IMR-90 (cell line): ENCODE measurements around the gene ZFHX3. TPM values are rescaled to one million over a fixed set of nuclear protein-coding genes. Genes with fewer than 3 reads are reported as not detected.

Experiments
- ATAC-seq: fragments of 200-7000 bp; cut with Tn5 transposase; 2 replicates; pipeline ENCODE4 v1.9.1; 2020; ENCODE audit warnings: low read depth, mild to moderate bottlenecking, moderate library complexity
- BruUV-seq: library from RNA; stranded (reverse); fragments of 400-500 nt; replicated peaks from 2 replicates; lab custom pipeline; 2021; lab: Mats Ljungman, UMichigan
- CTCF ChIA-PET: fragments of 300-600 bp; formaldehyde crosslinking; extraction: SDS; loops from one replicate; lab custom pipeline; 2021; ENCODE audit warnings: antibody characterized with exemption; lab: Yijun Ruan, JAX
- POLR2A ChIA-PET: fragments of 300-600 bp; sonication (Branson Sonifier 250); formaldehyde crosslinking; loops from one replicate; lab custom pipeline; 2022; ENCODE audit warnings: antibody characterized with exemption; ENCODE audit not compliant: unreplicated experiment; lab: Charles Lee
- DNase-seq: peaks from one replicate; pipeline ENCODE4 v3.0.0; 2013
- H2AFZ ChIP-seq: replicated peaks from 2 replicates; pipeline ENCODE3; 2013; ENCODE audit warnings: low read length, mild to moderate bottlenecking; ENCODE audit not compliant: poor library complexity
- H2AK5ac ChIP-seq: 2 replicates; pipeline ENCODE4 v1.6.1; 2013; ENCODE audit warnings: low read depth, low read length, inconsistent platforms
- H2AK9ac ChIP-seq: replicated peaks from 2 replicates; pipeline ENCODE3; 2013; ENCODE audit warnings: mild to moderate bottlenecking, low read depth, low read length, moderate library complexity; ENCODE audit not compliant: poor library complexity
- H2BK120ac ChIP-seq: 2 replicates; pipeline ENCODE4 v1.6.1; 2013; ENCODE audit warnings: low read depth, low read length, inconsistent platforms
- H2BK15ac ChIP-seq: 3 replicates; pipeline ENCODE4 v1.6.1; 2013; ENCODE audit warnings: low read depth, low read length, inconsistent platforms
- H2BK20ac ChIP-seq: 2 replicates; pipeline ENCODE4 v1.6.1; 2013; ENCODE audit warnings: low read depth, mild to moderate bottlenecking, inconsistent platforms, low read length, moderate library complexity
- H2BK5ac ChIP-seq: 2 replicates; pipeline ENCODE4 v1.6.1; 2013; ENCODE audit warnings: mild to moderate bottlenecking, low read depth, low read length, inconsistent platforms; ENCODE audit not compliant: poor library complexity, severe bottlenecking
- H3K14ac ChIP-seq: replicated peaks from 2 replicates; pipeline ENCODE4 v1.6.1; 2013; ENCODE audit warnings: low read depth, low read length, inconsistent platforms
- H3K18ac ChIP-seq: 2 replicates; pipeline ENCODE4 v1.6.1; 2013; ENCODE audit warnings: low read depth, low read length, control low read depth
- H3K23ac ChIP-seq: 2 replicates; pipeline ENCODE4 v1.6.1; 2013; ENCODE audit warnings: low read depth, low read length, inconsistent platforms
- H3K27ac ChIP-seq: 2 replicates; pipeline ENCODE4 v1.5.1; 2013; ENCODE audit warnings: mild to moderate bottlenecking, control low read depth, low read length; ENCODE audit not compliant: insufficient read depth
- H3K27me3 ChIP-seq: 2 replicates; pipeline ENCODE4 v1.6.1; 2013; ENCODE audit warnings: low read length; ENCODE audit not compliant: control insufficient read depth, insufficient read depth
- H3K36me3 ChIP-seq: 2 replicates; pipeline ENCODE4 v1.6.1; 2013; ENCODE audit warnings: low read length, mixed read lengths; ENCODE audit not compliant: control insufficient read depth, insufficient read depth
- H3K4ac ChIP-seq: 2 replicates; pipeline ENCODE4 v1.6.1; 2013; ENCODE audit warnings: low read depth, low read length, inconsistent platforms
- H3K4me1 ChIP-seq: 2 replicates; pipeline ENCODE4 v1.6.1; 2013; ENCODE audit warnings: low read length, mixed read lengths; ENCODE audit not compliant: control insufficient read depth, insufficient read depth
- H3K4me2 ChIP-seq: 2 replicates; pipeline ENCODE4 v1.6.1; 2013; ENCODE audit warnings: low read depth, mild to moderate bottlenecking, control low read depth, low read length, moderate library complexity
- H3K4me3 ChIP-seq: 2 replicates; pipeline ENCODE4 v1.5.1; 2013; ENCODE audit warnings: low read depth, mild to moderate bottlenecking, control low read depth, low read length, moderate library complexity; ENCODE audit not compliant: insufficient read depth
- H3K56ac ChIP-seq: 2 replicates; pipeline ENCODE4 v1.6.1; 2013; ENCODE audit warnings: low read length, inconsistent platforms; ENCODE audit not compliant: insufficient read depth; ENCODE audit errors: extremely low read depth
- H3K79me1 ChIP-seq, 2 experiments: 2 replicates each; pipeline ENCODE4 v1.6.1; 2013; ENCODE audit warnings: low read length in 2 of 2, inconsistent platforms in 1 of 2, low read depth in 1 of 2
- H3K9ac ChIP-seq: 2 replicates; pipeline ENCODE4 v1.6.1; 2013; ENCODE audit warnings: low read depth, low read length, control low read depth
- H3K9me1 ChIP-seq: 2 replicates; pipeline ENCODE4 v1.6.1; 2013; ENCODE audit warnings: low read length, inconsistent platforms; ENCODE audit not compliant: insufficient read depth
- H3K9me3 ChIP-seq: 2 replicates; pipeline ENCODE4 v1.6.1; 2013; ENCODE audit warnings: low read length; ENCODE audit not compliant: control insufficient read depth, insufficient read depth
- H4K20me1 ChIP-seq: 2 replicates; pipeline ENCODE4 v1.6.1; 2013; ENCODE audit warnings: low read length, inconsistent platforms; ENCODE audit not compliant: insufficient read depth
- H4K5ac ChIP-seq: 2 replicates; pipeline ENCODE4 v1.6.1; 2013; ENCODE audit warnings: mild to moderate bottlenecking, low read depth, low read length, control low read depth
- H4K8ac ChIP-seq, 2 experiments: 2 replicates each; pipeline ENCODE4 v1.6.1; 2013; ENCODE audit warnings: low read depth in 2 of 2, low read length in 2 of 2, control low read depth in 1 of 2, inconsistent platforms in 1 of 2
- H4K91ac ChIP-seq: 2 replicates; pipeline ENCODE4 v1.6.1; 2013; ENCODE audit warnings: low read depth, low read length, inconsistent platforms; ENCODE audit not compliant: insufficient read depth
- BHLHE40 ChIP-seq: fragments of 150-350 bp; IDR thresholded peaks from 2 replicates; pipeline ENCODE4 v1.6.1; 2016; ENCODE audit warnings: mild to moderate bottlenecking, low read depth, low read length
- CEBPB ChIP-seq: IDR thresholded peaks from 2 replicates; pipeline ENCODE4 v1.6.1; 2012; ENCODE audit warnings: low read depth, low read length, improper control_type of control experiment
- FOS ChIP-seq: fragments of 150-350 bp; IDR thresholded peaks from 2 replicates; pipeline ENCODE4 v1.6.1; 2016; ENCODE audit warnings: low read depth, low read length
- MAFK ChIP-seq: IDR thresholded peaks from 2 replicates; pipeline ENCODE4 v1.6.1; 2012; ENCODE audit warnings: low read depth, low read length, improper control_type of control experiment
- MAZ ChIP-seq: IDR thresholded peaks from 2 replicates; pipeline ENCODE4 v1.6.1; 2012; ENCODE audit warnings: low read depth, mild to moderate bottlenecking, low read length, improper control_type of control experiment, moderate library complexity, borderline replicate concordance
- NFE2L2 ChIP-seq: fragments of 150-350 bp; IDR thresholded peaks from 2 replicates; pipeline ENCODE4 v1.6.1; 2016; ENCODE audit warnings: low read depth, mild to moderate bottlenecking, low read length
- POLR2A ChIP-seq: IDR thresholded peaks from 2 replicates; pipeline ENCODE4 v1.6.1; 2012; ENCODE audit warnings: mild to moderate bottlenecking, low read depth, low read length
- RCOR1 ChIP-seq: IDR thresholded peaks from 2 replicates; pipeline ENCODE4 v1.6.1; 2012; ENCODE audit warnings: mild to moderate bottlenecking, low read length, improper control_type of control experiment; ENCODE audit not compliant: insufficient replicate concordance
- SMC3 ChIP-seq: fragments of 150-350 bp; IDR thresholded peaks from 2 replicates; pipeline ENCODE4 v1.6.1; 2016; ENCODE audit warnings: low read depth, mild to moderate bottlenecking, antibody characterized with exemption, low read length, moderate library complexity
- USF2 ChIP-seq: fragments of 150-350 bp; IDR thresholded peaks from 2 replicates; pipeline ENCODE4 v1.6.1; 2017; ENCODE audit warnings: mild to moderate bottlenecking, antibody characterized with exemption, low read length, low read depth
- WGBS, 2 experiments: methylation state at CpG; one replicate each; pipeline versions ENCODE4 v1.1.5 to v1.1.7; 2013; ENCODE audit warnings: missing lambda C conversion rate in 2 of 2; ENCODE audit not compliant: insufficient read length in 1 of 2; ENCODE audit errors: extremely low coverage in 2 of 2; 5-methylcytosine and 5-hydroxymethylcytosine counted together
- dilution Hi-C: fragments of 300-500 bp; cut with HindIII; formaldehyde crosslinking; loops from one replicate; pipeline ENCODE4 v1.14.3; 2018; ENCODE audit warnings: low sequenced_read_pairs; ENCODE audit not compliant: unreplicated experiment
- in situ Hi-C: fragments of 300-500 bp; cut with MboI; formaldehyde crosslinking; loops from 3 replicates; pipeline ENCODE4 v1.14.3; 2019; ENCODE audit warnings: low sequenced_read_pairs, inconsistent platforms, mixed read lengths
- intact Hi-C: fragments of 100-400 bp; cut with micrococcal nuclease; formaldehyde crosslinking; loops from 2 replicates; pipeline ENCODE4 v1.10.0; 2022
- polyA plus RNA-seq, 3 experiments: library from polyadenylated mRNA; depleted of rRNA; stranded (reverse); fragments of >200 nt; gene quantifications; 2 replicates each; pipeline ENCODE4 v1.2.3, GENCODE V29; 2012; ENCODE audit warnings: low replicate concordance in 1 of 3
- total RNA-seq: library from RNA; depleted of rRNA; stranded (reverse); fragments of >200 nt; gene quantifications from 2 replicates; pipeline ENCODE4 v1.2.3, GENCODE V29; 2012
- TF ChIP-seq, protein P1 (sequence below): fragments of 150-350 bp; IDR thresholded peaks from 2 replicates; pipeline ENCODE4 v1.6.1; 2016; ENCODE audit warnings: low read depth, mild to moderate bottlenecking, low read length, moderate library complexity, borderline replicate concordance
- TF ChIP-seq, protein P2 (sequence below): conservative IDR thresholded peaks from 2 replicates; pipeline ENCODE4 v1.5.1; 2012; ENCODE audit warnings: mild to moderate bottlenecking, low read depth, low read length, improper control_type of control experiment

ZFHX3 gene
- total and polyA plus RNA-seq, 2 of the 4 experiments (the other 2 are of a cell fraction): 1.4 to 1.7 TPM

GRCh38 chr16:72797621-72798020 is 250.3 kb downstream of the ZFHX3 start:
- H3K9me1 ChIP-seq: no peaks in the 10 kb centered on the region
- H2AK9ac ChIP-seq: no peak overlapping the region
- H4K91ac ChIP-seq: no peak overlapping the region
- H3K79me1 ChIP-seq: peaks cover 0 to 12% of the 10 kb centered on the region in 2 experiments; a peak in 2 of 4 replicates
- no peak overlapping the region for H3K14ac ChIP-seq
- DNase-seq (no peak), ATAC-seq (no peak)
- intact Hi-C loops (no loop called here), dilution Hi-C loops (no loop called here), in situ Hi-C loops (no loop called here)
- TF ChIP-seq NFE2L2 (no peak), USF2 (no peak), RCOR1 (no peak), SMC3 (no peak), CEBPB (no peak), BHLHE40 (no peak), MAZ (no peak), FOS (no peak), MAFK (no peak), POLR2A (no peak)
- TF ChIP-seq, protein P1, sequence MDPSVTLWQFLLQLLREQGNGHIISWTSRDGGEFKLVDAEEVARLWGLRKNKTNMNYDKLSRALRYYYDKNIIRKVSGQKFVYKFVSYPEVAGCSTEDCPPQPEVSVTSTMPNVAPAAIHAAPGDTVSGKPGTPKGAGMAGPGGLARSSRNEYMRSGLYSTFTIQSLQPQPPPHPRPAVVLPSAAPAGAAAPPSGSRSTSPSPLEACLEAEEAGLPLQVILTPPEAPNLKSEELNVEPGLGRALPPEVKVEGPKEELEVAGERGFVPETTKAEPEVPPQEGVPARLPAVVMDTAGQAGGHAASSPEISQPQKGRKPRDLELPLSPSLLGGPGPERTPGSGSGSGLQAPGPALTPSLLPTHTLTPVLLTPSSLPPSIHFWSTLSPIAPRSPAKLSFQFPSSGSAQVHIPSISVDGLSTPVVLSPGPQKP: no peak
- TF ChIP-seq, protein P2, sequence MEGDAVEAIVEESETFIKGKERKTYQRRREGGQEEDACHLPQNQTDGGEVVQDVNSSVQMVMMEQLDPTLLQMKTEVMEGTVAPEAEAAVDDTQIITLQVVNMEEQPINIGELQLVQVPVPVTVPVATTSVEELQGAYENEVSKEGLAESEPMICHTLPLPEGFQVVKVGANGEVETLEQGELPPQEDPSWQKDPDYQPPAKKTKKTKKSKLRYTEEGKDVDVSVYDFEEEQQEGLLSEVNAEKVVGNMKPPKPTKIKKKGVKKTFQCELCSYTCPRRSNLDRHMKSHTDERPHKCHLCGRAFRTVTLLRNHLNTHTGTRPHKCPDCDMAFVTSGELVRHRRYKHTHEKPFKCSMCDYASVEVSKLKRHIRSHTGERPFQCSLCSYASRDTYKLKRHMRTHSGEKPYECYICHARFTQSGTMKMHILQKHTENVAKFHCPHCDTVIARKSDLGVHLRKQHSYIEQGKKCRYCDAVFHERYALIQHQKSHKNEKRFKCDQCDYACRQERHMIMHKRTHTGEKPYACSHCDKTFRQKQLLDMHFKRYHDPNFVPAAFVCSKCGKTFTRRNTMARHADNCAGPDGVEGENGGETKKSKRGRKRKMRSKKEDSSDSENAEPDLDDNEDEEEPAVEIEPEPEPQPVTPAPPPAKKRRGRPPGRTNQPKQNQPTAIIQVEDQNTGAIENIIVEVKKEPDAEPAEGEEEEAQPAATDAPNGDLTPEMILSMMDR: no peak
- H3K36me3 ChIP-seq: peaks cover 60% of the 10 kb centered on the region
- no TSS peak for BruUV-seq
- no peak overlapping the region for H2BK120ac ChIP-seq
- POLR2A ChIA-PET: no interaction called here
- no peak overlapping the region for H2BK15ac ChIP-seq
- no peak overlapping the region for H3K18ac ChIP-seq
- H3K23ac ChIP-seq: no peak overlapping the region
- no peak overlapping the region for H3K4me2 ChIP-seq
- H2AK5ac ChIP-seq: no peak overlapping the region
- H4K20me1 ChIP-seq: no peaks in the 10 kb centered on the region
- CTCF ChIA-PET: no interaction called here
- no peak overlapping the region for H3K4ac ChIP-seq
- no peak overlapping the region for H3K27ac ChIP-seq
- H2AFZ ChIP-seq: no peak overlapping the region
- H3K56ac ChIP-seq: no peak overlapping the region
- H3K4me1 ChIP-seq: no peaks in the 10 kb centered on the region; the same call in 1 of the 2 replicates
- no peak overlapping the region for H2BK20ac ChIP-seq
- no peak overlapping the region for H3K4me3 ChIP-seq
- H3K27me3 ChIP-seq: no peaks in the 10 kb centered on the region
- no peak overlapping the region for H2BK5ac ChIP-seq
- H3K9me3 ChIP-seq: no peaks in the 10 kb centered on the region
- no peak overlapping the region for H4K5ac ChIP-seq
- no peak overlapping the region for H3K9ac ChIP-seq
- H4K8ac ChIP-seq: no peak overlapping the region
- 80% methylated on average over 1 of the region's 3 CpGs; no CpG with 5 or more reads in 1 of the 2 experiments for WGBS, 2 experiments
